GM18868 (cell line): ENCODE data around the gene PRTFDC1.

Source experiments
- ATAC-seq: cut with Tn5 transposase; IDR thresholded peaks from one replicate; pipeline ENCODE4 v1.9.1; 2021; ENCODE audit warnings: mild to moderate bottlenecking, moderate library complexity; ENCODE audit not compliant: unreplicated experiment

PRTFDC1 gene

DNA sequence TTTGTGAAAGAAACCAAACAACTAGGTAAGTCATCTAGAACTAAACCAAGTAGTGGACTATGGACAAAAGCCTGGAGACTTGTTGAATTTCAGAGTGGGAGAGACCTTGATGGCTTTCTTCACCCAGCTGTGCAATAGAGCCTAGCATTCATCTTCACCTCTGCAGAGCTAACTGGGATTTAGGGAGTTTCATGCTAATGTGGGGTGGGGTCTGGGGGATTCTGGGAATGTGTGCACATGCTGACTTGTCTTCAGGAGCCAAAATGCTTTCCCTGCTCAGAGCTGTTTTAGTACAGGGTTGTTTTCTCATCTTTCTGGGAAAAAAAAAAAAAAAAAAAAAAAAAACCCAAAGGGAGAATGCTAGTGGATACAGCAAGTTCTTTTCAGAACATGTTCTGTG lies 147.4 kb downstream of the PRTFDC1 start:
- no peak for ATAC-seq

- ATAC-seq = no peak
Observed at GRCh38 chr10:24804392-24804791, 148.0 kb downstream of the PRTFDC1 start.

GRCh38 chr10:24802378-24802777 lies 150.0 kb downstream of the PRTFDC1 start:
- ATAC-seq = no peak

GRCh38 chr10:24800861-24801260 lies 151.5 kb downstream of the PRTFDC1 start:
- ATAC-seq = no peak
